ENCODE data around the gene DIO1.

- TF ChIP-seq, protein P1, sequence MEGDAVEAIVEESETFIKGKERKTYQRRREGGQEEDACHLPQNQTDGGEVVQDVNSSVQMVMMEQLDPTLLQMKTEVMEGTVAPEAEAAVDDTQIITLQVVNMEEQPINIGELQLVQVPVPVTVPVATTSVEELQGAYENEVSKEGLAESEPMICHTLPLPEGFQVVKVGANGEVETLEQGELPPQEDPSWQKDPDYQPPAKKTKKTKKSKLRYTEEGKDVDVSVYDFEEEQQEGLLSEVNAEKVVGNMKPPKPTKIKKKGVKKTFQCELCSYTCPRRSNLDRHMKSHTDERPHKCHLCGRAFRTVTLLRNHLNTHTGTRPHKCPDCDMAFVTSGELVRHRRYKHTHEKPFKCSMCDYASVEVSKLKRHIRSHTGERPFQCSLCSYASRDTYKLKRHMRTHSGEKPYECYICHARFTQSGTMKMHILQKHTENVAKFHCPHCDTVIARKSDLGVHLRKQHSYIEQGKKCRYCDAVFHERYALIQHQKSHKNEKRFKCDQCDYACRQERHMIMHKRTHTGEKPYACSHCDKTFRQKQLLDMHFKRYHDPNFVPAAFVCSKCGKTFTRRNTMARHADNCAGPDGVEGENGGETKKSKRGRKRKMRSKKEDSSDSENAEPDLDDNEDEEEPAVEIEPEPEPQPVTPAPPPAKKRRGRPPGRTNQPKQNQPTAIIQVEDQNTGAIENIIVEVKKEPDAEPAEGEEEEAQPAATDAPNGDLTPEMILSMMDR (IDR thresholded peaks at IDR 0.05; ENCODE audit: poor library complexity), result no peak
- TF ChIP-seq EZH2 (IDR thresholded peaks at IDR 0.05; ENCODE audit: borderline replicate concordance), result no peak
- no peak for TF ChIP-seq EZH2phosphoT487 (IDR thresholded peaks at IDR 0.05; ENCODE audit: low read depth, severe bottlenecking, unreplicated experiment)
Observed at GRCh38 chr1:53931523-53931922, 37.5 kb downstream of the DIO1 start.

All from hepatocyte (in vitro differentiated cells).